SK-N-SH treated with all-trans-retinoic acid at 6 μM for 48 hours (cell line): ENCODE data around the gene PBX4.

Experiments
- CREB5 ChIP-seq: fragments of 250-450 bp; sonication (Bioruptor Pico); IDR thresholded peaks from 2 replicates; pipeline ENCODE4 v1.5.1; 2020; ENCODE audit warnings: low read depth, mild to moderate bottlenecking, moderate library complexity
- CSDC2 ChIP-seq: fragments of 250-450 bp; sonication (Bioruptor Pico); IDR thresholded peaks from 2 replicates; pipeline ENCODE4 v1.5.0; 2020; ENCODE audit warnings: mild to moderate bottlenecking, moderate library complexity
- CSRNP3 ChIP-seq: fragments of 250-450 bp; sonication (Bioruptor Pico); IDR thresholded peaks from 2 replicates; pipeline ENCODE4 v1.5.1; 2021; ENCODE audit warnings: mild to moderate bottlenecking, moderate library complexity
- PATZ1 ChIP-seq: fragments of 250-450 bp; sonication (Bioruptor Pico); IDR thresholded peaks from 2 replicates; pipeline ENCODE4 v1.8.0; 2020; ENCODE audit warnings: mild to moderate bottlenecking, moderate library complexity, borderline replicate concordance
- PPARA ChIP-seq: fragments of 250-450 bp; sonication (Bioruptor Pico); IDR thresholded peaks from 2 replicates; pipeline ENCODE4 v1.5.0; 2020; ENCODE audit warnings: mild to moderate bottlenecking, borderline replicate concordance
- RARB ChIP-seq: fragments of 250-450 bp; sonication (Bioruptor Pico); IDR thresholded peaks from 2 replicates; pipeline ENCODE4 v1.8.0; 2021; ENCODE audit warnings: mild to moderate bottlenecking, moderate library complexity
- TCF4 ChIP-seq: fragments of 250-450 bp; sonication (Bioruptor Pico); IDR thresholded peaks from 2 replicates; pipeline ENCODE4 v1.8.0; 2021; ENCODE audit warnings: mild to moderate bottlenecking, moderate library complexity, borderline replicate concordance
- ZC3H10 ChIP-seq: fragments of 250-450 bp; sonication (Bioruptor Pico); IDR thresholded peaks from 2 replicates; pipeline ENCODE4 v1.5.1; 2021; ENCODE audit warnings: mild to moderate bottlenecking, moderate library complexity
- ZFP30 ChIP-seq: fragments of 450-650 bp; formaldehyde crosslinking; IDR thresholded peaks from 2 replicates; pipeline ENCODE4 v1.5.0; 2022; ENCODE audit warnings: mild to moderate bottlenecking, moderate library complexity
- ZNF565 ChIP-seq: fragments of 450-650 bp; formaldehyde crosslinking; conservative IDR thresholded peaks from 2 replicates; pipeline ENCODE4 v1.5.0; 2020; ENCODE audit warnings: low read depth, mild to moderate bottlenecking, moderate library complexity
- ZNF70 ChIP-seq: fragments of 450-650 bp; formaldehyde crosslinking; IDR thresholded peaks from 2 replicates; pipeline ENCODE4 v1.5.0; 2020; ENCODE audit warnings: mild to moderate bottlenecking, moderate library complexity

DNA sequence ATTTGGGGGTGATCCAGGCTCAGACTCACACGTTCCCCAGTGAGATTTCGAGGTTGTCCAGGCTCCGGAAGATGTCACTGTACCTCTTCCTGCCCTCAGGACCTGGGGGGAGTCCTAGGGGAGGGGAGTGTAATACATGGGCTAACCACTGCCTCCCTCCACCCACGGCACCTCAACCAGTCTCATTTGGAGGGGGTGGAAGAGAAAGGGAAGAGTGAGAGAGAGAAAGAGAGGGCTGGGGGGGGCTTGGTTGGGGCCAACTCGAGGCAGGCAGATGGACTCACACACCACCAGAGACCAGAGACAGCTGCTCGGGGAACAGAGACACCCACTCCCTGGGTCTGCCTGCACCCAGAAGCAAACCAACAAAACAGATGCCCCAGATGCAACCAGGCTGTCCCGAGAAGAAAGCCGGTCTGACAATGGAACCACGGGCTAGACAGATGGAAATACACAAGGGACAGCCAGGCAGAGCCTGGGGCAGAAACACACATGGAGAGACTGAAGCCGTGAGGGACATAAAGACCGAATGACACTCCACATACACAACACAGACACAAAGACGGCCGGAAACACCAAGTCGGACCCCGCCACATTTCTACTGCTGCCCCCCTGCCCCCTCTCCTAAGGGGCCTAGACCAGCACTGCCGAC lies 24.1 kb upstream of the PBX4 start:
- TF ChIP-seq RARB (CRISPR knock-in tag) (no peak), ZC3H10 (CRISPR knock-in tag) (no peak), ZNF70 (CRISPR knock-in tag) (no peak), PPARA (CRISPR knock-in tag) (no peak), TCF4 (no peak), CSRNP3 (CRISPR knock-in tag) (no peak), CREB5 (no peak), ZFP30 (no peak), CSDC2 (no peak), ZNF565 (no peak), PATZ1 (CRISPR knock-in tag) (no peak)
